ENCODE data around the gene PRKN. TPM values are rescaled to one million over a fixed set of nuclear protein-coding genes. Genes with fewer than 3 reads are reported as not detected.

Gene PRKN
- total RNA-seq (ENCODE audit: unreplicated experiment) = 5.1 TPM
- long read RNA-seq = 0 reads

GRCh38 chr6:162727322-162728182 is at the start of gene PRKN, which contains the start of gene PACRG:
PRKN (minus strand) TSS chr6:162727766.
PACRG (plus strand) TSS chr6:162727974.
- H3K36me3 Mint-ChIP-seq (ENCODE audit: low read depth, unreplicated experiment) = no peaks in the 10 kb centered on the region
- DNase-seq (ENCODE audit: low spot score) = peak; percentile 100
- peak within 1 kb of the TSS; percentile 93 for H3K4me3 Mint-ChIP-seq (ENCODE audit: unreplicated experiment)
- H3K4me1 Mint-ChIP-seq (ENCODE audit: unreplicated experiment) = no peaks in the 10 kb centered on the region
- H3K27me3 Mint-ChIP-seq (ENCODE audit: unreplicated experiment) = peaks cover 3% of the 10 kb centered on the region
- peak within 1 kb of the TSS; percentile 92 for H3K27ac Mint-ChIP-seq (ENCODE audit: unreplicated experiment)
- no peaks in the 10 kb centered on the region for H3K9me3 Mint-ChIP-seq (ENCODE audit: unreplicated experiment)
- TF ChIP-seq CTCF (IDR thresholded peaks at IDR 0.05; ENCODE audit: unreplicated experiment) = no peak

GRCh38 chr6:162777091-162777490 is 49.5 kb upstream of the PRKN start:
- DNase-seq (ENCODE audit: low spot score) = no peak
- TF ChIP-seq CTCF (IDR thresholded peaks at IDR 0.05; ENCODE audit: unreplicated experiment) = no peak
- Mint-ChIP-seq H3K27me3 (ENCODE audit: unreplicated experiment) (no peaks in the 10 kb centered on the region), H3K36me3 (ENCODE audit: low read depth, unreplicated experiment) (no peaks in the 10 kb centered on the region), H3K27ac (ENCODE audit: unreplicated experiment) (no peak overlapping the region), H3K4me1 (ENCODE audit: unreplicated experiment) (no peaks in the 10 kb centered on the region), H3K9me3 (ENCODE audit: unreplicated experiment) (no peaks in the 10 kb centered on the region), H3K4me3 (ENCODE audit: unreplicated experiment) (no peak overlapping the region)

- TF ChIP-seq CTCF (IDR thresholded peaks at IDR 0.05; ENCODE audit: unreplicated experiment) = no peak
- no peak for DNase-seq (ENCODE audit: low spot score)
- H3K9me3 Mint-ChIP-seq (ENCODE audit: unreplicated experiment) = no peaks in the 10 kb centered on the region
- no peak overlapping the region for H3K4me3 Mint-ChIP-seq (ENCODE audit: unreplicated experiment)
- H3K4me1 Mint-ChIP-seq (ENCODE audit: unreplicated experiment) = no peaks in the 10 kb centered on the region
- no peaks in the 10 kb centered on the region for H3K36me3 Mint-ChIP-seq (ENCODE audit: low read depth, unreplicated experiment)
- no peaks in the 10 kb centered on the region for H3K27me3 Mint-ChIP-seq (ENCODE audit: unreplicated experiment)
- H3K27ac Mint-ChIP-seq (ENCODE audit: unreplicated experiment) = no peak overlapping the region
Observed at GRCh38 chr6:162773996-162774395, 46.4 kb upstream of the PRKN start.

- no peak for TF ChIP-seq CTCF (IDR thresholded peaks at IDR 0.05; ENCODE audit: unreplicated experiment)
- Mint-ChIP-seq H3K27ac (ENCODE audit: unreplicated experiment) (no peak overlapping the region), H3K4me1 (ENCODE audit: unreplicated experiment) (no peaks in the 10 kb centered on the region), H3K9me3 (ENCODE audit: unreplicated experiment) (no peaks in the 10 kb centered on the region), H3K4me3 (ENCODE audit: unreplicated experiment) (no peak overlapping the region), H3K27me3 (ENCODE audit: unreplicated experiment) (no peaks in the 10 kb centered on the region), H3K36me3 (ENCODE audit: low read depth, unreplicated experiment) (no peaks in the 10 kb centered on the region)
- no peak for DNase-seq (ENCODE audit: low spot score)
Observed at GRCh38 chr6:162772466-162772865, 44.9 kb upstream of the PRKN start.

GRCh38 chr6:162770955-162771354 is 43.4 kb upstream of the PRKN start:
- TF ChIP-seq CTCF (IDR thresholded peaks at IDR 0.05; ENCODE audit: unreplicated experiment) = no peak
- Mint-ChIP-seq H3K27ac (ENCODE audit: unreplicated experiment) (no peak overlapping the region), H3K36me3 (ENCODE audit: low read depth, unreplicated experiment) (no peaks in the 10 kb centered on the region), H3K4me3 (ENCODE audit: unreplicated experiment) (no peak overlapping the region), H3K9me3 (ENCODE audit: unreplicated experiment) (no peaks in the 10 kb centered on the region), H3K4me1 (ENCODE audit: unreplicated experiment) (no peaks in the 10 kb centered on the region), H3K27me3 (ENCODE audit: unreplicated experiment) (no peaks in the 10 kb centered on the region)
- no peak for DNase-seq (ENCODE audit: low spot score)
